ENCODE results near the gene GPR25.

GPR25 gene

GRCh38 chr1:200894712-200895442 lies 22.1 kb downstream of the GPR25 start, which contains the start of gene INAVA (continued):
- no peak for TF ChIP-seq CSRNP3 (CRISPR knock-in tag; IDR thresholded peaks at IDR 0.05)
- no peak for TF ChIP-seq ZNF8 (CRISPR knock-in tag; IDR thresholded peaks at IDR 0.05)
- no peak for TF ChIP-seq ZFP3 (CRISPR knock-in tag; IDR thresholded peaks at IDR 0.05)
- no peak for TF ChIP-seq ZFP30 (CRISPR knock-in tag; IDR thresholded peaks at IDR 0.05)
- no peak for TF ChIP-seq ARNTL (CRISPR knock-in tag; IDR thresholded peaks at IDR 0.05; ENCODE audit: borderline replicate concordance, low read depth)
- TF ChIP-seq CSDC2 (CRISPR knock-in tag; IDR thresholded peaks at IDR 0.05), result no peak
- no peak for TF ChIP-seq PATZ1 (CRISPR knock-in tag; IDR thresholded peaks at IDR 0.05; ENCODE audit: borderline replicate concordance)

GRCh38 chr1:200895443-200895789 lies 22.6 kb downstream of the GPR25 start:
- no peak for ATAC-seq

More at GRCh38 chr1:200895443-200895789, 22.6 kb downstream of the GPR25 start:
- TF ChIP-seq RARB (CRISPR knock-in tag; IDR thresholded peaks at IDR 0.05) (no peak), ARNTL (CRISPR knock-in tag; IDR thresholded peaks at IDR 0.05; ENCODE audit: borderline replicate concordance, low read depth) (no peak), CSDC2 (CRISPR knock-in tag; IDR thresholded peaks at IDR 0.05) (no peak), BACH2 (CRISPR knock-in tag; IDR thresholded peaks at IDR 0.05; ENCODE audit: borderline replicate concordance) (no peak), ZNF565 (CRISPR knock-in tag; conservative IDR thresholded peaks at IDR 0.05; ENCODE audit: low read depth) (no peak), CSRNP3 (CRISPR knock-in tag; IDR thresholded peaks at IDR 0.05) (no peak), ZNF70 (CRISPR knock-in tag; IDR thresholded peaks at IDR 0.05) (no peak), TCF4 (CRISPR knock-in tag; IDR thresholded peaks at IDR 0.05; ENCODE audit: borderline replicate concordance) (no peak), ZFP3 (CRISPR knock-in tag; IDR thresholded peaks at IDR 0.05) (no peak), ESRRG (CRISPR knock-in tag; IDR thresholded peaks at IDR 0.05) (no peak), SNAI2 (CRISPR knock-in tag; IDR thresholded peaks at IDR 0.05) (no peak), POU6F1 (CRISPR knock-in tag; IDR thresholded peaks at IDR 0.05; ENCODE audit: borderline replicate concordance, low read depth) (no peak), TSHZ2 (CRISPR knock-in tag; IDR thresholded peaks at IDR 0.05) (no peak), ZC3H10 (CRISPR knock-in tag; IDR thresholded peaks at IDR 0.05) (no peak), ZFP30 (CRISPR knock-in tag; IDR thresholded peaks at IDR 0.05) (no peak), OSR1 (CRISPR knock-in tag; IDR thresholded peaks at IDR 0.05) (no peak), ISL1 (CRISPR knock-in tag; IDR thresholded peaks at IDR 0.05) (no peak), CREB5 (CRISPR knock-in tag; IDR thresholded peaks at IDR 0.05; ENCODE audit: low read depth) (no peak)
